GM12878 (cell line): ENCODE results near the gene ME1. TPM values are rescaled to one million over a fixed set of nuclear protein-coding genes. Genes with fewer than 3 reads are reported as not detected.

Source experiments
- ATAC-seq: fragments of 200-7000 bp; cut with Tn5 transposase; 3 replicates; pipeline ENCODE4 v1.9.1; 2020; ENCODE audit warnings: mild to moderate bottlenecking, moderate library complexity
- BruUV-seq: library from RNA; stranded (reverse); fragments of 400-500 nt; replicated peaks from 2 replicates; lab custom pipeline; 2021; lab: Mats Ljungman, UMichigan
- CTCF ChIA-PET: fragments of 300-600 bp; sonication (Branson Sonifier 250); formaldehyde crosslinking; extraction: SDS; loops from one replicate; lab custom pipeline; 2021; ENCODE audit warnings: inconsistent platforms; lab: Yijun Ruan, JAX
- POLR2A ChIA-PET: fragments of 350-600 bp; formaldehyde crosslinking; extraction: SDS; loops from one replicate; lab custom pipeline; 2021; ENCODE audit warnings: inconsistent platforms; lab: Charles Lee
- RAD21 ChIA-PET: fragments of 300-600 bp; sonication (Branson Sonifier 250); formaldehyde crosslinking; loops from one replicate; lab custom pipeline; 2023; ENCODE audit warnings: antibody characterized with exemption; ENCODE audit not compliant: unreplicated experiment; lab: Charles Lee
- SMC1A ChIA-PET: fragments of 300-600 bp; sonication (Branson Sonifier 250); formaldehyde crosslinking; loops from one replicate; lab custom pipeline; 2023; ENCODE audit not compliant: unreplicated experiment, uncharacterized antibody; lab: Charles Lee
- DNase-seq: peaks from one replicate; pipeline ENCODE4 v3.0.0-alpha.2; 2011; ENCODE audit warnings: low read depth, low spot score
- FAIRE-seq: peaks from 3 replicates; lab custom pipeline; 2011; peaks lifted over from hg19 to GRCh38; lab: Jason Lieb, UNC
- H2AFZ ChIP-seq: 2 replicates; pipeline ENCODE4 v1.6.0; 2011; ENCODE audit warnings: low read depth, low read length, control low read depth; ENCODE audit not compliant: control insufficient read depth
- H3K27ac ChIP-seq: 2 replicates; pipeline ENCODE4 v1.5.1; 2011; ENCODE audit warnings: control low read depth; ENCODE audit not compliant: control insufficient read depth, insufficient read depth
- H3K27me3 ChIP-seq, 2 experiments: replicated peaks in 1 of 2; 2 replicates each; pipeline versions ENCODE4 v1.6.0 to v1.6.1; 2011; ENCODE audit warnings: low read length in 1 of 2; ENCODE audit not compliant: control insufficient read depth in 2 of 2, insufficient read depth in 2 of 2
- H3K36me3 ChIP-seq, 2 experiments: 2 replicates each; pipeline ENCODE4 v1.5.1; 2011; ENCODE audit warnings: low read length in 1 of 2; ENCODE audit not compliant: control insufficient read depth in 2 of 2, insufficient read depth in 2 of 2
- H3K4me1 ChIP-seq: 2 replicates; pipeline ENCODE4 v1.6.1; 2011; ENCODE audit warnings: mild to moderate bottlenecking, low read length, moderate library complexity, mixed read lengths; ENCODE audit not compliant: control insufficient read depth, insufficient read depth
- H3K4me2 ChIP-seq: 2 replicates; pipeline ENCODE4 v1.6.0; 2011; ENCODE audit warnings: control low read depth; ENCODE audit not compliant: control insufficient read depth, insufficient read depth
- H3K4me3 ChIP-seq: fragments of 200-600 bp; sonication (generic); 2 replicates; pipeline ENCODE4 v1.5.1; 2016
- H3K79me2 ChIP-seq: 2 replicates; pipeline ENCODE4 v1.6.0; 2011; ENCODE audit warnings: low read length; ENCODE audit not compliant: control insufficient read depth, insufficient read depth
- H3K9ac ChIP-seq: 2 replicates; pipeline ENCODE4 v1.8.0; 2011; ENCODE audit warnings: low read length, control low read depth, mixed read lengths; ENCODE audit not compliant: control insufficient read depth, insufficient read depth
- H3K9me3 ChIP-seq: replicated peaks from 3 replicates; pipeline ENCODE4 v1.5.1; 2011; ENCODE audit warnings: mild to moderate bottlenecking, low read length; ENCODE audit not compliant: control insufficient read depth, insufficient read depth
- H4K20me1 ChIP-seq: 2 replicates; pipeline ENCODE4 v1.6.0; 2011; ENCODE audit not compliant: control insufficient read depth, insufficient read depth
- BMI1 ChIP-seq: fragments of 450-650 bp; IDR thresholded peaks from 2 replicates; pipeline ENCODE4 v1.6.1; 2016; ENCODE audit warnings: mild to moderate bottlenecking, moderate library complexity, borderline replicate concordance
- CBFB ChIP-seq: IDR thresholded peaks from 2 replicates; pipeline ENCODE4 v1.6.1; 2016; ENCODE audit warnings: antibody characterized with exemption, low read depth
- CBX3 ChIP-seq: fragments of 200-600 bp; sonication (generic); IDR thresholded peaks from 2 replicates; pipeline ENCODE4 v1.6.1; 2016; ENCODE audit warnings: low read depth, borderline replicate concordance
- JUND ChIP-seq: IDR thresholded peaks from 2 replicates; pipeline ENCODE4 v1.6.1; 2012; ENCODE audit warnings: low read depth, mild to moderate bottlenecking, low read length, improper control_type of control experiment, moderate library complexity
- NRF1 ChIP-seq: conservative IDR thresholded peaks from 2 replicates; pipeline ENCODE4 v1.6.1; 2011; ENCODE audit warnings: mild to moderate bottlenecking, low read depth, low read length, improper control_type of control experiment
- PAX8 ChIP-seq: fragments of 450-650 bp; IDR thresholded peaks from 2 replicates; pipeline ENCODE4 v1.6.1; 2017; ENCODE audit warnings: mild to moderate bottlenecking, moderate library complexity
- SREBF1 ChIP-seq: IDR thresholded peaks from 2 replicates; pipeline ENCODE4 v1.6.1; 2012; ENCODE audit warnings: mild to moderate bottlenecking, low read length
- SREBF2 ChIP-seq: IDR thresholded peaks from 2 replicates; pipeline ENCODE4 v1.6.1; 2012; ENCODE audit warnings: mild to moderate bottlenecking, low read length
- ZSCAN29 ChIP-seq: fragments of 450-650 bp; IDR thresholded peaks from 2 replicates; pipeline ENCODE4 v1.6.1; 2017; ENCODE audit warnings: mild to moderate bottlenecking, moderate library complexity
- WGBS: methylation state at CpG from one replicate; pipeline ENCODE4 v1.1.6; 2016; ENCODE audit warnings: low lambda C conversion rate; ENCODE audit not compliant: insufficient replicate concordance, insufficient coverage; ENCODE audit errors: missing lambda C conversion rate; 5-methylcytosine and 5-hydroxymethylcytosine counted together
- in situ Hi-C: fragments of 300-500 bp; cut with MboI; formaldehyde crosslinking; loops from 9 replicates; pipeline ENCODE4 v1.14.3; 2018; ENCODE audit warnings: mixed read lengths
- intact Hi-C: fragments of 100-400 bp; cut with micrococcal nuclease; formaldehyde crosslinking; loops from one replicate; pipeline ENCODE4 v1.14.2; 2022; ENCODE audit not compliant: unreplicated experiment
- polyA plus RNA-seq, 11 experiments: library from polyadenylated mRNA; depleted of rRNA in 4 of 11; unstranded in 6 of 11; stranded (reverse) in 5 of 11; fragments of >200 nt; fragmentation: Nextera tagmentation in 4 of 11; fragmentation: Illumina TruSeq in 1 of 11; extraction: Ambion mirVana in 4 of 11; extraction: Trizol in 1 of 11; gene quantifications; 1 replicate in 1 of 11; 2 replicates in 10 of 11; pipeline versions ENCODE4 v1.2.1 to v1.2.3, GENCODE V29; 2011 to 2016; ENCODE audit warnings: inconsistent platforms in 2 of 11, missing spikeins in 2 of 11, low read depth in 1 of 11
- total RNA-seq, 4 experiments: library from RNA; depleted of rRNA in 3 of 4; stranded (reverse); fragments of >200 nt in 3 of 4; fragmentation: Illumina TruSeq in 1 of 4; extraction: Trizol in 1 of 4; gene quantifications; 2 replicates each; pipeline versions ENCODE4 v1.2.1 to v1.2.3, GENCODE V29; 2013 to 2021
- TF ChIP-seq, protein P1 (sequence below): fragments of 450-650 bp; IDR thresholded peaks from 2 replicates; pipeline ENCODE4 v1.6.1; 2018; ENCODE audit warnings: mild to moderate bottlenecking, low read depth, moderate library complexity; ENCODE audit not compliant: partially characterized antibody
- TF ChIP-seq, protein P2 (sequence below): IDR thresholded peaks from 2 replicates; pipeline ENCODE4 v1.6.1; 2012; ENCODE audit warnings: low read depth, low read length, improper control_type of control experiment

Gene ME1
- total and polyA plus RNA-seq, 10 of the 15 experiments (the other 5 are each of a cell fraction or from before 2014, with no cell fraction given) = 3.6 to 11.8 (median 8.4) TPM

DNA sequence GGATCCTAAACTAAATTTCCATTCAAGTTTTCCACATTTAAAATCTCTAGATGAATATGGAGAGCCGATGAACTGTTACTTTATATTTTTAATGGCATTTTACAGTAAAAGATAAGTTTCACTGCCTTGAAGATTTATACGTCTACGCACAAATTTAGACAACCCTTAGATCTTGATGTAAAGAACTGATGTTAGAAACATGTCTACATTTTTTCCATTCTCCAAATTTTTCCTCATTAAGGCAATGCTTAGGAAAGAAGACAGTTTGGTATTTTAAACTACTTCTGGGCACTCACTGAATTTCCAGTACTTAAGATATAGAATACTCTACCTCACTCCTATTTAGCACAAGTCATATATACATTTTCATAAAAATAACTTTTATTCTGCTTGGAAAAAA lies 45.4 kb downstream of the ME1 start:
- no peak for FAIRE-seq
- in situ Hi-C loops = no loop called here
- H3K79me2 ChIP-seq = no peaks in the 10 kb centered on the region
- no peak overlapping the region for H2AFZ ChIP-seq
- ChIA-PET CTCF (interaction anchor here (1.8 kb wide), 1 partner anchor 318 kb away, joined by 4 read pairs; the partner anchor contains the start of gene DOP1A), RAD21 (no interaction called here), POLR2A (interaction anchor here (0.6 kb wide), 1 partner anchor 31 kb away, joined by 3 read pairs; no protein-coding TSS in a partner anchor), SMC1A (no interaction called here)
- no peak for ATAC-seq
- H3K9me3 ChIP-seq = no peaks in the 10 kb centered on the region
- H3K4me3 ChIP-seq = no peak overlapping the region
- H3K9ac ChIP-seq = no peak overlapping the region
- no peaks in the 10 kb centered on the region for H3K4me1 ChIP-seq
- H3K4me2 ChIP-seq = no peak overlapping the region
- WGBS = 60% methylated on average over 3 of the region's 3 CpGs
- DNase-seq = no peak
- H3K27me3 ChIP-seq = no peaks in the 10 kb centered on the region
- H3K27ac ChIP-seq = no peak overlapping the region
- intact Hi-C loops = no loop called here
- BruUV-seq = no TSS peak
- TF ChIP-seq CBX3 = no peak
- TF ChIP-seq SREBF2 = no peak
- TF ChIP-seq ZSCAN29 = no peak
- TF ChIP-seq, protein P1, sequence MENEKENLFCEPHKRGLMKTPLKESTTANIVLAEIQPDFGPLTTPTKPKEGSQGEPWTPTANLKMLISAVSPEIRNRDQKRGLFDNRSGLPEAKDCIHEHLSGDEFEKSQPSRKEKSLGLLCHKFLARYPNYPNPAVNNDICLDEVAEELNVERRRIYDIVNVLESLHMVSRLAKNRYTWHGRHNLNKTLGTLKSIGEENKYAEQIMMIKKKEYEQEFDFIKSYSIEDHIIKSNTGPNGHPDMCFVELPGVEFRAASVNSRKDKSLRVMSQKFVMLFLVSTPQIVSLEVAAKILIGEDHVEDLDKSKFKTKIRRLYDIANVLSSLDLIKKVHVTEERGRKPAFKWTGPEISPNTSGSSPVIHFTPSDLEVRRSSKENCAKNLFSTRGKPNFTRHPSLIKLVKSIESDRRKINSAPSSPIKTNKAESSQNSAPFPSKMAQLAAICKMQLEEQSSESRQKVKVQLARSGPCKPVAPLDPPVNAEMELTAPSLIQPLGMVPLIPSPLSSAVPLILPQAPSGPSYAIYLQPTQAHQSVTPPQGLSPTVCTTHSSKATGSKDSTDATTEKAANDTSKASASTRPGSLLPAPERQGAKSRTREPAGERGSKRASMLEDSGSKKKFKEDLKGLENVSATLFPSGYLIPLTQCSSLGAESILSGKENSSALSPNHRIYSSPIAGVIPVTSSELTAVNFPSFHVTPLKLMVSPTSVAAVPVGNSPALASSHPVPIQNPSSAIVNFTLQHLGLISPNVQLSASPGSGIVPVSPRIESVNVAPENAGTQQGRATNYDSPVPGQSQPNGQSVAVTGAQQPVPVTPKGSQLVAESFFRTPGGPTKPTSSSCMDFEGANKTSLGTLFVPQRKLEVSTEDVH = no peak
- TF ChIP-seq NRF1 = no peak
- TF ChIP-seq SREBF1 = no peak
- no peak for TF ChIP-seq PAX8
- no peak for TF ChIP-seq BMI1
- TF ChIP-seq JUND = no peak
- TF ChIP-seq CBFB = no peak
- TF ChIP-seq, protein P2, sequence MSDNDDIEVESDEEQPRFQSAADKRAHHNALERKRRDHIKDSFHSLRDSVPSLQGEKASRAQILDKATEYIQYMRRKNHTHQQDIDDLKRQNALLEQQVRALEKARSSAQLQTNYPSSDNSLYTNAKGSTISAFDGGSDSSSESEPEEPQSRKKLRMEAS = no peak
- no peaks in the 10 kb centered on the region for H4K20me1 ChIP-seq
- no peaks in the 10 kb centered on the region; a peak in 1 of 4 replicates for H3K36me3 ChIP-seq
